T-helper 22 cell (primary cell): Measurements from ENCODE around the gene BANK1.
"Not testable (repeated sequence)": the region's sequence is repeated elsewhere in the genome, so short reads cannot be mapped to it uniquely, and the experiment has no call there.

Experiments used
- DNase-seq: peaks from one replicate; pipeline ENCODE4 v3.0.0-alpha.2; 2020; ENCODE audit warnings: low read depth

The BANK1 gene

DNA sequence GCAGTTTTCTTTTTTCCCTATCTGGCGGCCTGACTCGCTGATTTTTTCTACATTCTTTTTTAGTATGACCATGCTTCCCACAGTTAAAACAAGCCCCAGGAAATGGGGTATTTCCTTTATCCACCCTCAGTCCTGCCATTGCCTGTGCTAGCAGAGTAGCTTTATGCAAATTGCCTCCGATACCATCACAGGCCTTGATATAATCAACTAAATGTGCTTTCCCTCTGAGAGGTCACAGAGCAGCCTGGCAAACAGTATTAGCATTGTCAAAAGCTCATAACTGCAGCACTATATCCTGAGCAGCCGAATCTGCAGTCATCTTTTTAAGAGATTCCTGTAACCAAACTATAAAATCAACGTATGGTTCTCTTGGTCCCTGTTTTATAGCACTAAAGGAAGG, 115.0 kb downstream of the BANK1 start:
- not testable (repeated sequence) for DNase-seq

- no peak for DNase-seq
Observed at GRCh38 chr4:101910786-101911373, 120.3 kb downstream of the BANK1 start.

GRCh38 chr4:101911616-101912015, 121.1 kb downstream of the BANK1 start:
- DNase-seq = no peak

DNA sequence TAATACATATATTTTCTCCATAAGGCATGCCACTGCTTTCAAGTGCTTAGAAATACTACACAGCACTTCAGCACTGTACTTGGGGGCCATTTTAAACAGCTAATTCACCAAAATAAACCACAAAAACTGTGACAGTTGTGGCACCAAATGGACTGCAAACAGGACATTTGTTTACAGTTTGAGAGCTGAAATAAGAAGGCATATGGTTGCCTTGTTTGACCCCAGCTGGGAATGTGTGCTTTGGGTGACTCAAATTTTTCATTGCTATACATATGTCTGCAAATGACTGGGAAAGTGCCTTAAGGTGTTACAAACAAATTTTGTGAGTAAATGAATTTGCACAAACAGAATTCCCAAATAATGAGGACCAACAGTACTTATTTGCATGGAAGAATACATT, 124.2 kb downstream of the BANK1 start:
- no peak for DNase-seq

GRCh38 chr4:101919373-101919977, 128.9 kb downstream of the BANK1 start:
- no peak for DNase-seq

DNA sequence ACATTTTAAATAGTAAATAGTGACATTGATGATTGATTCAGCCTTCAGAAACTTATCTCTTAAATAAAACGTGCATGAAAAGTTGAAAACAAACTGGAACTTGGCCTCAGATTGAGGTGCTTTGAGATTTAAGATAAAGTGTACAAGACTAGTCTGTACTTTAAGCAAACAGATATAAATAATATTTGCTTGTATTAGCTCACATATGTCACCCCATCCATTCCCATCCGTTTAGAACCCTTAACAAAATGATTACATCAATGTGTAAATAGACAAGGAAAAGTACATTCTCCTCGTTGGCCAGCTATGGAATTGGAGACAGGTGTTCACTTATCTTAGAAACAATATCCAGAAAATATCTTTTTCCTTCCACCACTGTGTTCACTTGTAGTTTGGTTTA, 130.8 kb downstream of the BANK1 start:
- no peak for DNase-seq

DNA sequence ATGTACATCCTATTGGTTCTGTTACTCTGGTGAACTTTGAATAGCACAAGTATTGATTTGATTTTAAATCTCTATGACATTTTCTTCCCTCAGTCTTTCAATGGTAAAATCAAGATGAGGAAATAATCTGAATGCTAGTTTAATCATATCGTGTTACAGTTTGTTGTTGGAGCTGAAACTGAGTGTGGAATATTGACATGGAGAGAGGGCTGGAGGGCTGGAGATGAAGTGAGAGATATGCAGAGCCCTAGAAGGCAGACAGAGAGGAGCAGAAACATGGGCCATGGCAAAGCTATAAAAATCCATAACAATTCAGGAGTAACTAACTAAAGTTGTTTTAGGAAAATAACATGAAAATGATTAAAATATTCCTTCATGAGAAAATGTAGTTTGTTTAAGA, 141.1 kb downstream of the BANK1 start:
- DNase-seq = no peak

- DNase-seq = no peak
Observed at GRCh38 chr4:101933855-101934254, 143.3 kb downstream of the BANK1 start.

- DNase-seq = no peak
Observed at GRCh38 chr4:101938836-101939235, 148.3 kb downstream of the BANK1 start.

DNA sequence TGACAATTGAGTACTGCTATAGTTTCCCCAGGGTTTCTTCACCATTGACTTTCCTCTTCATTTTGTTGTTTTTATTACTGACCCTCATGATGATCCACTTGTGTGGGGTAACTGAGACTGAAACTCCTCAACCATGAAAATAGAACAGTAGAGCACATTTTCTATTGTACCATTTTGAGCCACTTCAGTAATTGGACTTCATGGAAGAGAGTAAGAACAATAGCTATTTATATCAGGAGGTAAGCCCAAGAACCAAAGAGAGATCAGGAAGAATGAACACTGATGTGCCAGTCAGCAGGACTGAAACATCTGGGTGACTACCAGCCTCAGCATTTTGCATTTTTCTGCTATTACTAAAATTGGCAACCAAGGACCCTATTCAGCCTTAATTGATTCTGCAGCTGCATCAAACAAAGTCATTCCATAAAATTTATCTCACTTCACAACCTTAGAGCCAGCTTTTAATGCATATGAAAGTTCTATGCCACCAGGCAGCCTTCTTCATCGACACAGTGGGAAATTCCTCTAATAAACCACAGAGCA, 151.4 kb downstream of the BANK1 start:
- DNase-seq = no peak

DNA sequence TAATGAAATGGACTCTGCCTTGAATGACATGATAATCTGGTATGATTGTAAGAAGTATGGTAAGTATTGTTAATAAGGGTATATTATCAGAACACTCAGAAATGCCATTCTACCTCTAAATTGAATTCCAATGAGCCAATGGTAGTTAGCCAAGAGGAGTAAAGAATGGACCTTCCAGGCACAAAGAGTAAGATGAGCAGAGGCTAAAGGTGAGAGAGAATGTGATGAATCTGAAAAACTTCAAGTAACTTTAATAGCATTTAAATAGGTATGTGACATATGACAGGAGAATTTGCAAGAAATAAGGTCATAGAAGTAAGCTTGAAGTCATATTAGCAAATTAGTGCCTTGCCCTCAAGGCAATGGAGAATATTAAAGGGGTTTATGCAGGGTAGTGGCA, 152.4 kb downstream of the BANK1 start:
- no peak for DNase-seq

- DNase-seq = no peak
Observed at GRCh38 chr4:101944649-101945048, 154.1 kb downstream of the BANK1 start.

DNA sequence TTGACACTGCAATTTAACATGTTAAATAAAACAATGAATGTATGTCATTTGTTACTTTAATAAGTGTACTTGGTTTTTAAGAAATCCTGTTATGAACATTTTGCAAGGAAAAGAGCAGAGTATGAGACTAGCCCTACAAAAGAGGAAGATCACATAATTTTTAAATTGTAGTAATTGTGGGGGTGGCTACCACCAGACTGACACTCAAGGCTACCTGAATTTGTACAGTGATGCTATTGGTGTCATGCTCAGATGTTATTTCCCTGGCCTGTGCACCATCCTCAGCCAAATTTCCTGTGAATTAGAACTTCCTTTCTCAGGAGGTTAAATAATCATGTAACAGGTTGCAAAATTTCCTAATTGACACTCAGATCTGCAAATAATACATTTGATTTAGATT, 157.5 kb downstream of the BANK1 start:
- no peak for DNase-seq

GRCh38 chr4:101948951-101949350, 158.4 kb downstream of the BANK1 start:
- DNase-seq = no peak

DNA sequence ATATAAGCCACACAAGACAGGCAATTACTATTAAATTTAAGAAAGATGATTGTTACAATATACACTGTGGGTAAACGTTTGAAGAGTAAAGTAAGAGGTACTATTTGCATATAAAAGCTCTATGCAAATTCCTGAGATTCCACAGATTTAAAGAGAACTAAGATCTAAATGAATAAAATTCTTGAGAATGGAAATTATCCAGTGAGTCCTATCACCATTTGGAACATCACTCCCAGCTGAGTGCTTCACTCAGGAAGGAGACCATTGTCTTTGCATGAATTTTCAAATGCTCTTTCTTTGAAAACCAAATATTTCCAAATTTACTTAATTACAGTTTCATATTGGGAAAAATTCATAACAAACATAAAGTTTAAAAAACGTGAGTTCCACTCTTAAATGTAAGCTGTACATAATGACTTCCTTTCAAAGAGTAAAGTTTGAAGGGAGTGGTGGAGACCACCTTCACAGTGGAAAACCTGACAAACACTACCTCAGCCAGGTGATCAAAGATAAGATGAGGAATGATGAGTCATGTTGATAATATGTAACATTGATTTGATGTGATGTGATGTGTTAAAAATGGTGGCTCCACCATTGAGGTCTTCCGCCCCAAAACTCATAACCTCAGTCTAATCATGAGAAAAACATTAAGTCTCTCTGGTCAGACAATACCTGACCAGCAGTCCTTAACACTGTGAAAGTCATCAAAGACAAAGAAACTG, 159.9 kb downstream of the BANK1 start:
- no peak for DNase-seq

- DNase-seq = no peak
Observed at GRCh38 chr4:101952985-101953384, 162.5 kb downstream of the BANK1 start.

DNA sequence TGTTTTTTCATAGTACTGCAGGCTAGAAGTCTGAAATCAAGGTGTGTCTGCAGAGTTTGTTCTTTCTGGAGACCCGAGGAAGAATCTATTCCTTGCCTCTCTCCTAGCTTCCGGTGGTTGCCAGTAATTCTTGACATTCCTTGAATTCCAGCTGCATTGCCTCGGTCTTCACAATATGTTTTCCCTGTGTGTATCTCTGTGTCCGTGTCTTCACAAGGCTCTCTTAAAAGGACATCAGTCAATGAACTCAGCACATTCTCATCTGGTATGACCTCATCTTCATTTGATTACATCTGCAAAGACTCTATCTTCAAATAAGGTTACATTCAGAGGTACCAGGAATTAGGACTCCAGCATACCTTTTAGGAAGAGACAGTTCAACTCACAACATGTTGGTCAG, 163.4 kb downstream of the BANK1 start:
- no peak for DNase-seq

DNA sequence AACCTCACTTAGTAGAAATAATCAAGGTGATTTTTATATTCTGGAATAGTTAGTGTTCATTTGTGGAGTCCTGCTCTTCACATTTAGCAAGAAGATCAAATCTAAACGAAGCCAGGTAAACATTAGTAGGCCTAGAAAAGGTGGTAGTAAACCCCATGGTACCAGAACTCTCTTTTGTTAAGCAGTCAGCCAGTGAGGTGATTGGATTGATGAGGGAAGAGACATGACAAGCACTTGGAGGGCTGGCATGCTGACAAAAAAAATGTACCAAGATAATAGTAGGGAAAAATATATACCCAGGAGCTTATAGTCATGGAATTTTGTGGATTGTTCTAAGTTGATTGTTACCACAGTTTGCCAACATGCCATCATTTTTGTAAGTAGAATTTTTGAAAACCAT, 163.8 kb downstream of the BANK1 start:
- DNase-seq = no peak

- no peak for DNase-seq
Observed at GRCh38 chr4:101954975-101955678, 164.6 kb downstream of the BANK1 start.

GRCh38 chr4:101956068-101956825, 165.7 kb downstream of the BANK1 start:
- no peak for DNase-seq

DNA sequence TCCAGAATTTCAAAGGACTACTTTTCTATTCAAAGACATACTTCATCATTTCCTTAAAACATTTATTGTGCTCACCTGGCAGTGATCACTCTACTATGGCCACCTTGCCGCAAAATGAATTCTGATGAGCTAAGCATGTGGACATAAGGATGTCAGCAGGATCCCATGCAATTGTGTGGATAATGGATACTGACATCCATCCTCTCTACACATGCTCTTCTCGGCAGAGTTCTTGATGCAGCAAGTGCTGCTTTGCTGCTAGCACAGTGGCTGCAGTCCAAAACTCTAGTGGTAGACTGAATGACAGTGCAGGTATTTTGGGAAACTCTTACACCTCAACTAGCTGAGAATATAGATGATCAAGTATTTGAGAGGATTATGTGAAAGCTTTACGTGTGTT, 168.0 kb downstream of the BANK1 start:
- no peak for DNase-seq

DNA sequence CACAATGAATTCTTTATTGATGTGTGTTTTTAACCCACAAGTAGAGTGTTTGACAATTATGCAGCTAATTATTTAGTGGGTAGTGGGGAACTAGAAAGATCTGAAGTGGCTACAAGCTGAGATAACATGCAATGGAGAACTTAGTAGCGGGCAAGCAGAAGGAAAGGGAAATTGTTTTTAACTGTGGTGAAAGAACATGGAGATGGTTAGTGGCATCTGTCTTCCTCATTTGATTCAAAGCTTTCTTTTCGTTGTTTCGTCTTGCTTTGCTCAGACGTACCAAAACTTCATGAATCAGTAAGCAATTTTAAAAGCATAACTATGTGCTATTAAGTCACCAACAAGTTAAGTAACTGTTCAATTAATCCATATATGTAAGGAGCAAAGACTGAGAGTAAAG, 169.9 kb downstream of the BANK1 start:
- no peak for DNase-seq
